T-helper 2 cell treated with Interferon-gamma antibody and Interleukin-4, amounts not matched to agents 100 ng/mL and 5 ng/mL, for 36 hours (primary cell): ENCODE results near the gene TANC1. TPM values are rescaled to one million over a fixed set of nuclear protein-coding genes. Genes with fewer than 3 reads are reported as not detected.

ENCODE experiments used
- intact Hi-C: fragments of 100-400 bp; cut with micrococcal nuclease; formaldehyde crosslinking; loops from one replicate; pipeline ENCODE4 v1.15.1; 2023
- total RNA-seq: library from RNA; stranded (reverse); gene quantifications from 2 replicates; pipeline ENCODE4 v1.2.3, GENCODE V29; 2022

Gene TANC1
- total RNA-seq, 1 donor from 2014 or later: 0.20 TPM

DNA sequence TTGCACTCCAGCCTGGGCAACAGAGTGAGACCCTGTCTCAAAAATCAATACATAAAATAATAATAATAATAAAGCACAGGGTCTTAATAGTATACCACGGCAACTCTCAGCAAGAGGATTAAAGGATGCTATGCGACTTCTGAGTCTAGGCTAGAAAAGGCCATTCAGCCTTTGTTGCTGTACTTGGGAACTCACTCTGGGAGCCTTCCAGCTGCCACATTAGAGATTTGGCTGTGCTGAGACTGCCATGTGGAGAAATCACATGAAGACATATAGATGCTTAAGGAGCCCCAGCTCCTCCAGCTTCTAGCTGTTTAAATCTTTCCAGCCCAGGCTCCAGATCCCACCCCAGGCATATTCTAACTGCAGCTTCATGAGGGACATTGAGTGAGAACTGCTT lies 8.2 kb upstream of the TANC1 start:
- intact Hi-C loops: no loop called here

DNA sequence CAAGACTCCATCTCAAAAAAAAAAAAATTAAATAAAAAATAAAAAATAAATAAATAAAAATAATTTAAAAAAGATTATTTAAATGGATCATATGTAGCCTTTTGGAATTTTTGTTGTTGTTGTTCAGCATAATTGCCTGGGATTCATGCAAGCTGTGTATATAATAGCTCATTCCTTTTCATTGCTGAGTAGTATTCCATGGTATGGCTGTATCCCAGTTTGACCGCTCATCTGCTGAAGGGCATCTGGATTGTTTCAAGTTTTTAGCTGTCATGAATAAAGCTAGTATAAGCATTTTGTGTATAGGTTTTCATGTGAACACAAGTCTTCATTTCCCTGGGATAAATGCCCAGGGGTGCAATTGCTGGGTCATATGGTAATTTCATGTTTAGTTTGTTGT lies 6.4 kb upstream of the TANC1 start:
- intact Hi-C loops: no loop called here

DNA sequence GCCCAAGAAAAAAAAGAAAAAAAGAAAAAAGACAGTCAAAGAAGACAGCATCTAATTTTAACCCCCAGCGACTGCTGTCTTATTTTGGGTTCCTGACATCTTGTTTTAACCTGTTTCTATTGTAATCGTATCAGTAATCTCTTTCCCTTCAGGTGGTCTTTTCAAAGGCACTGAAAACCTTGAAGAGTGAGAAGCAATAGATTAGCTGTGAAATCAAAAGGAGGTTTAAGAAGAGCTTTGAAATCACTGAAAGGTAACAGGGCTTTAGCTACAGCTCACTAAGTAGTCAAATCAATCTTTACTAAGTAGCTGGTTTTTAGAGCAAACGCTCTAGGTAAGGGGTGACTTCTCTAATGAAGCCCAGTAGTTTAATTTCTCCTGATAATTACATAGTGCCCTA lies 5.4 kb upstream of the TANC1 start:
- intact Hi-C loops: no loop called here

DNA sequence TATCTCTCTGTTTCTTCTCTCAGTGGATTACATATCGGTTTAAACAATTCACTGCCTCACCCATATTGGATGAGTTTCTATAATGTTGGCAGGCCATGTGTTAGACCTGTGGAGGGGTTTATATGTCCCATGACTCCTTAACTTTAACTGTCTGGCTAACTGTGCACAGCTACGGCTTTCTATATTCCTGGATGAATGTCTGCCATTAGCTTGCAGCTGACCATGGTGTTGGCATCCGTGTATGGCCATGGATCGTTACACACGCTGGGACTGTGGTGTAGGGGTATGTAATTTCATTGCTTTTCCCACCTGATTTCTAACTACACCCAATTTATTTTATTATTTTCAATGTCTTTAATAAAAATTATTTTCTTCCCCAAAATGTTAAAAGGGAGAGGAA lies 3.3 kb upstream of the TANC1 start:
- intact Hi-C loops: no loop called here

DNA sequence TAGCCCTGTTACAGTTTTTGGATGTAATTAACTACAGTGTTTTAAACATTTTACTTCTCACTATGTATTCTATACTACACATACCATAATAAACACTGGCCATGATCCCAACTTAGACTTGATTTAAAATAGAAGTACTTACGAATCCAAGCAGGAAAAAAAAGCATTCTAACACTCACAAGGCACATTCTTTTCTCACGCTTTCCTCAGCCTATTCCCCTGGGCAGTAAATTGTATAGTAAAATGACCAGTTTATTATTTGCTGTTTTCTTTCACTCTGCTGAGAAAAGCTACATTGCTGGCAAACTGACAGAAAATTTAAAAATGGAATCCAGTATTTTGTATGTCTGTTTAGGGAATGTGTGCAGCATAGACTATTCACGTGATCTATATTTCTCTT lies 2.8 kb upstream of the TANC1 start:
- intact Hi-C loops: no loop called here

DNA sequence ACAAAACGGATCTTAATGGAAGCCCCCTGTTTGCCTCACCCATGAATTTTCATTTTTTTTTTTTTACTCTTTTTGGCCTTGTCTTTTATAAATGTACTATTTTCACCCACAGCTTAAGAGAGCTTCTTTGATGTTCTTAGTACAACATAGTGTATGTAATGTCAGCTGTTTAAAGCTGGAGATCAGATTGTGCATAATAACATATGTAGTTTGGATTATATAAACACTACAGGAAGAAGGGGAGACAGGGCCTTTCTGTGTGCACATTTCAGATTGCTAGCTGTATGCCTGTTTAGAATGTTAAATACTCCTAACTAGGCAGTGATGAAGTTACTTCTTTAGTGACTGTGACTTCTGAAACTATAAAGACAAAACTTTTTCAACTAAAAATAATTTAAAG lies 2.1 kb upstream of the TANC1 start:
- intact Hi-C loops: no loop called here

DNA sequence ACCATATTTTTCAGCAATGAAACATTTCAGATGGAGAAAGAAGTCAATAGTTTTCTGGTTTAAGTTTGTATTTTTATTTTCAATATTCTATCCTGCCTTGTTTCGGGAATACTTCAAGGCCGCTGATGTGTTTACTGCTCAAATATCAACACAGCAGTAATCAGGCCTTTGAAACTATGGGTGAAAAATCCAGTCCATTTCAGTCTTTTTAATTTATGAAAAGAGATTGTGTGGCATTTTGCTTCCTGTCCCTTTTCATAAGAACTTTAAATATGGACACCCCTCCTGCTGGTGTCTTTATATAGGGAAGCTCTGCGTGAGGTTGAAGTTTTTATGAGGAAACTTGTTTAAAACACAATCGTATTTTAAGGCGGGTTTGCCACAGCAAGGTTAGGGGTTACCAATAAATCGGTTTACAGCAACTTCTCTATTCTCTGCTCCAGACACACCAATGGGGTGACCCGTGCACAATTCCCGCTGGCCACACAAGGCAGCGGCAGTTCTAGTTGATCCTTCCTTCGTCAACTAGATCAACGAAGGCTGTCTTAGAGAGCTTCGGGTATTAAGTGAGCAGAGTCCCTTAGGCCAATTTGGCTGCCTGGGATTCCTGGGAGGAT lies 1.2 kb upstream of the TANC1 start:
- intact Hi-C loops: no loop called here

DNA sequence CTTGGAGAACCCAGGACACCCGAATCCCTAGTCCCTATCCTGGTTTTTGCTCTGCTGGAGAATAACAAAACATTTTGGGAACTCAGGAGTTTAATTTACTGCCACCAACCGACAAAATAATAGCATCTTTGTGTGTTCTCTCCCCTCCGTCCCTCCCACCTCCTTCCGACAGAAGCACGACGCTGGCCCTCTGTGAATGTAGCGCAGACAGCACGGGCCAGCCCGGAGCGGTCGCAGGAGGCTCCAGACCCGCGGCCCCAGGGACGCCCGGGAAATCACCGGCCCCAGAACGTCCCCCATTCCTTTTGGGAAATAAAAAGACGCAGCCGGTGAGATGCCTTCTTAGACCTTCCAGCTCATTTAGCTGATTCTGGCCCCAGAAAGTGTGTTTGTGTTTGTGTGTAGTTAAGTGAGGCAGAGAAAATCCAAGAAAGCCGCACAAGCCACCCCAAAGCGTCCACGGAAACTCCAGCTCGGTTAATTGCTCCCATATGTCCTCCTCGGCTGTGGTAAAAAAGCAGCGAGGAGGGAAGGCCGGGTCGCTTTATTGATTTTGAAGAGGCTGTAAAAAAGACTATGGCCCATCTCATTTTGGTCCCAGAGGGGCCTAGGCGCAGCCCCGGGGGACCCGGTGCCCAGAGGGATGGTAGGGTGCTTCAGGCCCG lies 577 bp upstream of the TANC1 start:
- intact Hi-C loops: loop anchor here (1.0 kb wide), 1 partner anchor 744 kb away; the partner anchor contains the start of gene MARCHF7

DNA sequence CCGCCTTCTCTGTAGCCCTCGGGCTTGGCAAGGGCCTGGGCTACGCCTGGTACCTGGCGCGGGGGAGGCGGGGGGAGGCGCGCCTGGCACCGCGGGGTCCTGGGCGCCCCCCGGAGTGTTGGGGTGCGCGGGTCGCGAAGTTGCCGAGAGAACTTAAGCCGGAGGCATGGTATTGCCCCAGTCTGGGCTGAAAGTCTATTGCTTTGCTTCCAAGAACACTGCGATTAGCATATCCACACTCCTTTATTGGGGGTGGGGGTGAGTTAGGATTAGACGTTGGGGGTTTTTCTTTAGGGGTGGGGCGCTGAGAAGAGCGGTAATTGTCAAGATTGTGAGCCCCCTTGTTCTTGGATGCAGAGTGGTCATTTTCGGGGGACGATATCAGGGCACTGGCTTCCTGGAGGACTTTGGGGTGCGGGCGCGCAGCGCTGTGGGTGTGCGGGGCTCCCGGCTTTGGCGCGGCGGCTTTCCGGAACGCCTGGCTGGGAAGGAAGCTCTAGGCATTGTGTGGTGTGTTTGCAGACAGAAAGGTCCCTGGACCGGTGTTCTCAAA lies 798 bp downstream of the TANC1 start:
- intact Hi-C loops: no loop called here

DNA sequence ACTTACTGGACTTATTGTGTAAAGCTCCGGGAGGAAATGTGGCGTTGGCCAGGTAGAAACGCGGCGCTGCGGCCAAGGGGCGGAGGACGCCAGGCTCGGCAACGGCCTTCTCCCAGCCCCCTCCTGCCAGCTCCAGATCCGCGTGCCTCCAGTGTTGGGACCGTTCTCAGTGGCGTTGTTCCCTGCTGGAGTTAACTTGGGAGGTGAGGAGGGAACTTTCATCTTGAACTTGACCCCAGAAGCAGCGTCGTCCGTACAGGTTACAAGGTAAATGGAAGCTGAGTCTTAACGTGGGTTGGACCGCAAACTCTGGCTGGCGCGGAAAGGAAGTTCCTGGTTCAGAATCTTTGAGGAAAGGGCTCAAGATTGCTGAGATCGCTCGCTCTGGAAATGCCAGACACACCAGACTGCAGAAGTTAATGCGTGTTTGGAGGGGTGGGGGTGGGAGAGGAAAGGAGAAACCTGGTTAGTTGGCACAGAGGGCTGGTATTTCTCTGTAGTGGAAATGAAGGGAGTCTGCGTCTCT lies 1.3 kb downstream of the TANC1 start:
- intact Hi-C loops: no loop called here

DNA sequence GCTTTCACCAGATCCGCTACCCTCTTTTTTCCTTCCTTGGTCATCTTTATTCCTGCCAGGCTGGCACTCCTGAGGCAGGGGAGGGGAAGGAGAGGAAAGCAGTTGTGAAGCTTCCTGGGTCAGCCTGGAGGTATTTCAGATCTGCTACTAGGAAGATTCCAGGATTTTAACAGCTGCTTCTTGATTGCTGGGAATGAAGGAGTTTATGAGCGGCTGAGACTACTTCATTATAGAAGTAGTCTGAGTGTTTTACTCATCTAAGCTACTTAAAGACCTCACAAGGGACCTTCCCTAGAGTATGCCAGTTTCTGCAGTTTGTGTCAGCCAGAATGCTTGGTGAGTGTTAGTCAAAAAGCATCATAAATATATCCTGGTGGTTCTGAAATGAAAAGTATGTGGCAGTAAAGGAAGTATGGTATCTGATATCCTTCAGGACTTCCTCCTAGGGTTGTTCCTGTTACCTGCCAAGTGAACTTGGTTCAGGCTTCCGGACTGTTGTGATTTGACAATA lies 1.9 kb downstream of the TANC1 start:
- intact Hi-C loops: no loop called here

DNA sequence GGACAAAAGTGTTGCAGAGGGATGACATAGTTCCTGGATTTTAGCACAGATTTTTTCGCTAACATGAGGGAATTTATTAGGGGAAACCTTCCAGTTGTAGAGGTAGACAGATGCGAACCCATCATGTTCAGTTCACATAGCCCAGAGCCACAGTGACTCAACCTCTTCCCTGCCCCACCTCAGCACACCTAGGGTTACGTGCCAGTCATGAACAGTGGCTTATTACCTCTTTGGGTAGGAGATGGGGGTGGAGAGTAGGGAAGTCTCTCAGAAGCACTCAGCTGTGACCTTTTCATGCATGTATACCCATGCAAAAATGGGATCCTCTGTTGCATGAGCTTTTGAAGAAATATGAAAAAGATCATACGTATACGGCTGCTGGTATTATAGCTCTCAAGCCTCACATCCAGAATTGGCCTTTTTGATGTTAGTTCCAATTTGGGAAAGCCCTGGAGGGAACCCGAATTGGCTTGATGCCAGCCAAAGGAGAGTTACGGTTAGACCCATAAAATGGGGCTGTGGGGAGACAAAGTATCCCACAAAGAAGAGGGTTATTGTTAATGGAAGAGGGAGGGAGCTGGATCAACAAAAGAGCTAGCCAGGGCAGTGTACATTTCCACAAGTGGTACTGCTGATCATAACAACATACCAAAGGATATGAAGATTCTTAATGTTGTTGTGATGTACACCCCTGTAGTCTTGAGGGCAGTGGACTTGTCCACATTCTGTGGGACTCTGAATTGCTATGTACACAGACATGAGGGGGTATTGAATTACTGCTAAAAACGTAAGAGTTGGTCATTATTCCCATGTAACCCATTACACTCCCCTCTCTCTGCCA lies 4.9 kb downstream of the TANC1 start:
- intact Hi-C loops: no loop called here

DNA sequence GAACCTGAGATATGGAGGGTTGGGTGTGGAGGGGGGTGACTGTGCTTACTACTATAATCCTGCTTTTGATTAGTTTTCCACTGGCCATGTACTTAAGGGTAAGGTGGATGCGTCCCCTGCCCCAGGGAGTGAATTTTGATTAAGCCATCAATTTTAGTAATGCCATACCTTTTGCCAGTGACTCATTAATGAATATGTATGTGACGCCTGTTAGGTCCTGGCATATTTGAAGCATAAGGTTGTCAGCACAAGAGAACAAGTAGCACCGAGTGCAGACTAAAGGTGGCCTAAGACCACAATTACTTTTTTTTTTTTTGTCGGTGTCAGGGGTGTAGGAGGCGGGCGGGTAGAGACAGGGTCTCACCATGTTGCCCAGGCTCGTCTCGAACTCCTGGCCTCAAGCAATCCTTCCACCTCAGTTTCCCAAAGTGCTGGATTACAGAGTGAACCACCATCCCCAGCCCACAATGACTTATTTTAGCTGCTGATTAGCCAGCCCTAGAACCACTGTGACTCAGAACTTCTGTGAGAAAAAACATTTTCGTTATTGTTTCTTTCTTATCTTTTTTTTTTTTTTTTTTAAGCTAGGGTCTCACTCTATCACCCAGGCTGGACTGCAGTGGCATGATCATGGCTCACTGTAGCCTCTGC lies 7.0 kb downstream of the TANC1 start:
- intact Hi-C loops: no loop called here

DNA sequence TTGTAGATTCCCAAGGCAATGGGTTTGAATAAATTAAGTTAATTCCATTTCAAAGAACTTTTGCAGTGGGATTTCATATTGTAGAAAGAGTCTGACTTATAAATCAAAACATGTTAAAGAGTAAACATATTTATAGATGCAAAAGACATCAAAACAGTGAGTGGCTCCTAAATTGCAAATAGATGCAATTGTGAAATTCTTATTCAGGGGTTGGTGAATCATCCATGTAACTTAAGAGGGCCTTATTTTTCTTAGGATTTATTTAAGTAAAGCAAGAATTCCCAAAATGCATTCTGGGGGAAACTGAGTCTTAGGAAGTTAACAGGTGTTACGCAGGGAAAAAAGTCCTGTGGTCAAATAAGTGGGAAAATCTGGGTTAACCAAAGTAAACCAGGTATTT lies 11.3 kb downstream of the TANC1 start:
- intact Hi-C loops: no loop called here

DNA sequence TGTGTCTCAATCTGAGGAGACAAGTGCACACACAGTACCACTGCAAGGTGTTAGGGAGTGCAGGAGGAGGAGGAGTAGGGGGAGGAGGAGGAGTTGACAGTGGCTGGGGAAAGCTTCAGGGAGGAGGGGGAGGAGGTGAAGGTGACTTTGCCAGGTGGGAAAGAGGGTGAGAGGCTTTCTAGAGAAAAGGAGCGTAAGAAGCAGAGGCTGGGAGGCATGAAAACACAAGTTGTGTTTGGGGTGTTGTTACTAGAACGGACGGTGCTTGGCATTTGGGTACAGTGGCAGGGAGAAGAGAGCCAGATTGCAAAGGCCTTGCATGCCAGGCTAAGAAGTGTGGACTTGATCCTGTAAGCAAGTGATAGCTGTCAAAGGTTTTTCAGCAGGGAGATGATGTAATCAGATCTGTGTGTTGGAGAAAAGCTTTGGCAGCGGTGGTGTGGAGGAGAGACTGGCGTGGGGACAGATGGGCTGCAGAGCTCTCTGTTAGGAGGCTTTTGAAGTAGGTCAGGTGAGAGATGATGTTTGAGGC lies 16.2 kb downstream of the TANC1 start:
- intact Hi-C loops: no loop called here

DNA sequence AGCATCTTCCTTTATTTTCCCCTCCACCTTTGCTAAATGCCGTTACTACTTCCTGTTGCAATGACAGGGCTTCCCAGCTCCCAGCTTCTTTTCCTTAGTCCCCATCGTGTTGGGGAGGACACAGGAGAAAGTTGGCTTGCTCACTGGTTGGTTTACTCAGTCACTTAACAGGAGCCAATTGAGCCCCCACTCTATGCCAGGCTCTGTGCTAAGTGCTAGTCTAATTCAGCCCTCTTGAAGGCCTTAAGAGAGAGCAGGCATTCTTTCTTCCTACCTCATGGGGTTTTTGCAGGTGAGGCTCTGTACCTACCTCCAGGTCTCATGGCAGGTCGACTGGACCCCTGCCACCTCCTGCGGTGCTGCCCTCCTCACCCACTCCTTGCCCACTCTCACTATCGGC lies 20.1 kb downstream of the TANC1 start:
- intact Hi-C loops: no loop called here

DNA sequence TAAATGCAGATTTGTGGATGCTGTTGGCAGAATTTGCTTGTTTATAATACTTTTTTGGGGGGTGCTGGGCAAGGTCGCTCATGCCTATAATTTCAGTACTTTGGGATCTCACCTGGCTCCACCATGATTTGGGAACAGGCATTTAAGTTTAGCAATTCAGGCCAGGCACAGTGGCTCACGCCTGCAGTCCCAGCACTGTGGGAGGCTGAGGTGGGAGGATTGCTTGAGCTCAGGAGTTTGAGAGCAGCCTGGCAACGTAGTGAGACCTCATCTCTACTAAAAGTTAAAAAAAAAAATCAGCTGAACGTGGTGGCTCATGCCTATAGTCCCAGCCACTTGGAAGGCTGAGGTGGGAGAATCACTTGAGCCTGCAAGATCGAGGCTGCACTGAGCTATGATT lies 20.7 kb downstream of the TANC1 start:
- intact Hi-C loops: no loop called here

DNA sequence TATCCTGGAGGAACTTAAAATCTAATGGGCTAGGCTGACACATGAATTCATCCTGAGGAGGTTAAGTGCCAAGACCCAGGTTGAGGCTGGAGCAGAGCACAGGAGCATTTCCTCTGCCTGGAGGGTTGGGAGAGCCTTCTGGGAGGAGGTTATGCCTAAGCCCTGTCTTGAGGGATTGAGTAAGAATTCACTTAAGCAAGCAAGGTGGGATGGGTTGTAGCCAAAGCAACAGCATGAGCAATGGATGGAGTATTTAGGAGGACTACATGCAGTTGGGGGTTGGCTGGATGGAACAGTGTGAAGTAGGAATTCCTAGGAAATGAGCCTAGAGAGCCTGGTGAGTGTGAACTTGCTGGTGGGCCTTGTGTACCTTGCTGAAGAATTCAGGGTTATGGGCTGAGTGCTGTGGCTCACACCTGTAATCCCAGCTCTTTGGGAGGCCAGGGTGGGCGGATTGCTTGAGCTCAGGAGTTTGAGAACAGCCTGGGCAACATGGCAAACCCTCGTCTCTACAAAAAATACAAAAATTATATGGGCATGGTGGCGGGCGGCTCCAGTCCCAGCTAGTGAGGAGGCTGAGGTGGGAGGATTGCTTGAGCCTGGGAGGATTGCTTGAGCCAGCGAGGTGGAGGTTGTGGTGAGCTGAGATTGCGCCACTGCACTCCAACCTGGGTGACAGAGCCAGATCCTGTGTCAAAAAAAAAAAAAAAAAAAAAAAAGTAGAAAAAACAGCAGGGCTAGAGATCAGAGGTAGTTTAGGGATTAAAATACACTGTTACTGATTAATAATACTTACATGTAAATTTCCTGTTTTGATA lies 22.2 kb downstream of the TANC1 start:
- intact Hi-C loops: no loop called here

DNA sequence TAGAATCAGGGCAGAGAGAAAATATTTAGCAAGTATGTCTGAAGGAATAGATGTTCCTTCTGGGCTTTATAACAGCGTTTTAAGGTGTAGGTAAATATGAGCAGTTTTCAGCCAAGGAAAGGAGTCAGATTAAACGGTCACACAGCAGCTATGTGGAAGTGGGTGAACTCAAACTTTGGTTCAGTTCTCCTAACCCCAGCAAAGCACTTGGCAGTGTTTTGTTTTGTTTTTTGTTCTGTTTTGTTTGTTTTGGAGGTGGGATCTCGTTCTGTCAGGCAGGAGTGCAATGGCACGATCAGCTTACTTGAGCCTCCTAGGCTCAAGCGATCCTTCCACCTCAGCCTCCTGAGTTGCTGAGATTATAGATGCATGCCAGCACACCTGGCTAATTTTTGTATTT lies 24.6 kb downstream of the TANC1 start:
- intact Hi-C loops: no loop called here
